Neural progenitor cell (in vitro differentiated cells): Measurements from ENCODE around the gene TGM2.

Source experiments
- CTCF ChIP-seq: fragments of 200-600 bp; sonication (generic); IDR thresholded peaks from 2 replicates; pipeline ENCODE4 v1.5.1; 2017; ENCODE audit warnings: antibody characterized with exemption, mild to moderate bottlenecking
- EZH2 ChIP-seq: fragments of 200-600 bp; sonication (generic); IDR thresholded peaks from 2 replicates; pipeline ENCODE4 v1.6.1; 2017; ENCODE audit warnings: antibody characterized with exemption, mild to moderate bottlenecking, moderate library complexity
- EZH2phosphoT487 ChIP-seq: fragments of 200-600 bp; sonication (generic); IDR thresholded peaks from 2 replicates; pipeline ENCODE4 v1.6.1; 2017; ENCODE audit warnings: antibody characterized with exemption

- no peak for TF ChIP-seq CTCF
- no peak for TF ChIP-seq EZH2phosphoT487
- no peak for TF ChIP-seq EZH2
Observed at GRCh38 chr20:38180781-38181180, 15.7 kb upstream of the TGM2 start.
